ENCODE measurements around the gene CAMK2N1. TPM values are rescaled to one million over a fixed set of nuclear protein-coding genes. Genes with fewer than 3 reads are reported as not detected.

Gene CAMK2N1
- total and polyA plus RNA-seq, 2 of the 13 experiments (the other 11 are each of a cell fraction or from before 2014, with no cell fraction given), result 38.0 to 38.6 TPM

DNA sequence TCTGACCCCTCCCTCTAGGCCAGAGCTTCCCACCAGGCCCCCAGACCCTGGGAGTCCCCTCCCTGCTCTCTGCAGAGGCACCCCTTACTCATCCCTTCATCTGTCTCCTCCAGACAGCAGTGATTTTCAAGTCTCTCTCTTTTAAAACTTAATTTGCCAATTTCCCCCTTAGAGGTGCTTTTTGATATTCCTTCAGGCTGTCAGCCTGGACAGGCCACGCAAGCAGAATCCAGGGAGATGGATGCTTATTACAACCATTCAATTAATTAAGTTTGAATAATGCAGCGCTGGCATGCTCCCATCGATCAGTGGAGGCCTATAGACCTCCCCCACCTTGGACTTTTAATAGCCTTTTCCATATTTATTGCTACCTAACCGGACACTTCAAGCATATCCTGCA is 6.2 kb downstream of the CAMK2N1 start (continued):
- TF ChIP-seq ZNF775 (CRISPR knock-in tag; IDR thresholded peaks at IDR 0.05; ENCODE audit: borderline replicate concordance), result no peak
- 0 out of 2 replicates have a peak, but pooled peaks have one; percentile 6 for TF ChIP-seq ZNF33B (CRISPR knock-in tag; IDR thresholded peaks at IDR 0.05)
- no peak for TF ChIP-seq ZFP90 (CRISPR knock-in tag; IDR thresholded peaks at IDR 0.05; ENCODE audit: borderline replicate concordance)
- no peak for TF ChIP-seq ZNF224 (CRISPR knock-in tag; IDR thresholded peaks at IDR 0.05)
- TF ChIP-seq, protein P1, sequence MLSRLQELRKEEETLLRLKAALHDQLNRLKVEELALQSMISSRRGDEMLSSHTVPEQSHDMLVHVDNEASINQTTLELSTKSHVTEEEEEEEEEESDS (CRISPR knock-in tag; IDR thresholded peaks at IDR 0.05; ENCODE audit: borderline replicate concordance), result 0 out of 2 replicates have a peak, but pooled peaks have one; percentile 28
- 0 out of 2 replicates have a peak, but pooled peaks have one; percentile 7 for TF ChIP-seq POLR2G (IDR thresholded peaks at IDR 0.05; ENCODE audit: low read depth, low read length)
- no peak for TF ChIP-seq ZNF326 (CRISPR knock-in tag; IDR thresholded peaks at IDR 0.05; ENCODE audit: borderline replicate concordance)
- TF ChIP-seq, protein P2, sequence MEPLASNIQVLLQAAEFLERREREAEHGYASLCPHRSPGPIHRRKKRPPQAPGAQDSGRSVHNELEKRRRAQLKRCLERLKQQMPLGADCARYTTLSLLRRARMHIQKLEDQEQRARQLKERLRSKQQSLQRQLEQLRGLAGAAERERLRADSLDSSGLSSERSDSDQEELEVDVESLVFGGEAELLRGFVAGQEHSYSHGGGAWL (CRISPR knock-in tag; IDR thresholded peaks at IDR 0.05), result no peak
- TF ChIP-seq SPEN (CRISPR knock-in tag; IDR thresholded peaks at IDR 0.05; ENCODE audit: low read depth), result 0 out of 2 replicates have a peak, but pooled peaks have one; percentile 15
- no peak for TF ChIP-seq RORA (CRISPR knock-in tag; IDR thresholded peaks at IDR 0.05)

DNA sequence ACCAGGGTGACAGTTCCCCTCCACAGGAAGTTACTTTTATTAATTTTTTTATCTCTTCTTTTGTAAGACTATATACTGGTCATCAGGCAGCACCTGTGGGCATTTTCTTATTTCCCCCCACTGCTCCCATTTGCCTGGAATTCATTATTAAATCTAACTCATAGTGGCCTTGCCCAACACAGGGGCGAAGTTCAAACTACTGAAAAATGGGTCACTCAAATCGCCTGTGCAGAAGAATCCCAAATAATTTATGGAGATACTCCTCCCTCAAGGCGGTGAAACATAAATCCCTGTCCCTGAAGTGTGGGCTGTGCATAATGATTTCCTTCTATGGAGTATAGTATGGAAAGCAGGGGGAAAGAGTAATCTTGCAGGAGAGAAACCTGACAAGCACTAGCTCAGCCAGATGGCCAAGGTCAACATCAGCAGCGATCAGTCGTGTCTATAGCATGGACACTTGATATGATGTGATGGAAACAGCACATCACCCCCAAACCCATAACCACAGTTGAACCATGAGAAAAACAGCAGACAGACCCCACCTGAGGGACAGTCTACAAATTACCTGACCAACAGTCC is 7.9 kb downstream of the CAMK2N1 start:
- H3K9ac ChIP-seq (ENCODE audit: insufficient read depth, low read depth, low read length), result peak overlapping the region; percentile 88
- H3K27me3 ChIP-seq (ENCODE audit: control insufficient read depth in 1 of 2, insufficient read depth in 2 of 2, low read length in 2 of 2), result no peaks in the 10 kb centered on the region; a peak in 1 of 5 replicates
- ATAC-seq, result no peak
- BruUV-seq (replicated peaks), result no TSS peak
- H3K9me3 ChIP-seq (ENCODE audit: low read length), result no peaks in the 10 kb centered on the region
- peaks cover 44% of the 10 kb centered on the region for H3K79me2 ChIP-seq (ENCODE audit: insufficient read depth, low read length)
- H3K4me1 ChIP-seq (ENCODE audit: insufficient read depth, low read length), result peaks cover 91% of the 10 kb centered on the region
- H3K27ac ChIP-seq (ENCODE audit: extremely low read length, insufficient read depth, low read length), result peak overlapping the region; percentile 92
- ChIA-PET POLR2A (interaction anchor here (1.0 to 1.2 kb wide), 3 partner anchors 8 to 551 kb away, joined by 4 to 6 read pairs (median 4); partner anchors contain the start of genes CAMK2N1 and FAM43B), CTCF (ENCODE audit: low intra/inter-chr PET ratio, low total read pairs) (no interaction called here)
- no peak for DNase-seq (ENCODE audit: low spot score)
- no peak for FAIRE-seq
- 32% methylated on average over 5 of the region's 5 CpGs for WGBS (ENCODE audit: low lambda C conversion rate)
- peak overlapping the region; percentile 81 for H3K4me2 ChIP-seq (ENCODE audit: low read depth, low read length)
- in situ Hi-C loops (cut with HindIII; ENCODE audit: extremely low pct_ligation_motif_present, low pct_unique_long_range_greater_than_20kb), result loop anchor here (5.0 kb wide), 1 partner anchor 551 kb away; no protein-coding TSS in a partner anchor
- H2AFZ ChIP-seq (ENCODE audit: low read length), result no peak overlapping the region
- peak overlapping the region in 1 of 3 experiments; percentile 70; a peak in 1 of 6 replicates for H3K4me3 ChIP-seq (replicated peaks in 1 of 3; ENCODE audit: insufficient read depth in 1 of 3, low read depth in 2 of 3, low read length in 3 of 3)
- intact Hi-C loops (cut with micrococcal nuclease; ENCODE audit: unreplicated experiment), result no loop called here
- H3K36me3 ChIP-seq (replicated peaks in 1 of 2; ENCODE audit: control insufficient read depth in 1 of 2, insufficient read depth in 2 of 2, low read length in 2 of 2), result no peaks in the 10 kb centered on the region
- H4K20me1 ChIP-seq (ENCODE audit: insufficient read depth, low read length), result no peaks in the 10 kb centered on the region
- TF ChIP-seq, protein P3, sequence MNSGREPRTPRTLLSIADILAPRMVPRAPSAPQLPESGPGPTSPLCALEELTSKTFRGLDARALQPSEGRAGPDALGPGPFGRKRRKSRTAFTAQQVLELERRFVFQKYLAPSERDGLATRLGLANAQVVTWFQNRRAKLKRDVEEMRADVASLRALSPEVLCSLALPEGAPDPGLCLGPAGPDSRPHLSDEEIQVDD (CRISPR knock-in tag; IDR thresholded peaks at IDR 0.05; ENCODE audit: borderline replicate concordance), result no peak
- TF ChIP-seq TBX2 (CRISPR knock-in tag; IDR thresholded peaks at IDR 0.05; ENCODE audit: borderline replicate concordance) (no peak), GABPB1 (CRISPR knock-in tag; IDR thresholded peaks at IDR 0.05) (0 out of 2 replicates have a peak, but pooled peaks have one; percentile 3), NR1H2 (CRISPR knock-in tag; IDR thresholded peaks at IDR 0.05; ENCODE audit: borderline replicate concordance, low read depth) (no peak), NONO (IDR thresholded peaks at IDR 0.05) (no peak), NONO (CRISPR knock-in tag; conservative IDR thresholded peaks at IDR 0.05) (0 out of 2 replicates have a peak, but pooled peaks have one; percentile 29), ATF1 (CRISPR knock-in tag; IDR thresholded peaks at IDR 0.05) (peak; percentile 24; the same call in 1 of the 2 replicates), NR2F1 (CRISPR knock-in tag; IDR thresholded peaks at IDR 0.05) (0 out of 4 replicates have a peak, but pooled peaks of 1 of the 2 experiments have one; percentile 27), SNAI1 (CRISPR knock-in tag; IDR thresholded peaks at IDR 0.05; ENCODE audit: borderline replicate concordance) (no peak), RCOR2 (CRISPR knock-in tag; IDR thresholded peaks at IDR 0.05) (no peak), ZNF263 (CRISPR knock-in tag; IDR thresholded peaks at IDR 0.05) (0 out of 2 replicates have a peak, but pooled peaks have one; percentile 23), ASH2L (IDR thresholded peaks at IDR 0.05; ENCODE audit: insufficient read length, low read depth, low read length) (peak; percentile 23)
